Stimulated activated CD4-positive, alpha-beta T cell treated with anti-CD3 and anti-CD28 coated beads, TNF-alpha, amount 100 ng/mL, for 1 hour (primary cell): Measurements from ENCODE around the gene RBMS1.
A peak's percentile ranks its signal among the peaks of the same experiment; 100 is the strongest.

ENCODE experiments used
- DNase-seq, 3 donors: peaks; one replicate each; pipeline ENCODE4 v3.0.0-alpha.2; 2020; ENCODE audit warnings: low read depth in 3 of 3, low spot score in 1 of 3

RBMS1 gene

DNA sequence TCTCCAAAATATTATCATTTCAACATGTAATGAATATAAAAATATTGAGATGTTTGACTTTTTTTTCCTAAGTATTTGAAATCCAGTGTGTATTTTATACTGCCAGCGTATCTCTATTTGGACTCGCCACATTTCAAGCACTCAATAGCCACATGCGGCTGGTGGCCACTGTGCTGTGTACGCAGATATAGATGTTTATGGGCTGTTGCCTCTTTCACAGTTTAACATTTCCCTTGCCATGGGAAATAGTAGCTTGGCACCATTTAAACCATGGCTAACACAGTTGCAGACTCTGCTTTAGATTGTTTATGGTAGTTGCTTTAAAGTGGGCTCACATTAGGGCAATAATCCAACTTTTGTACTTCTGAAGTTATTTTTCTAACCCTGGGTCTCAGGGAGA, 157.0 kb downstream of the RBMS1 start:
- no peak for DNase-seq

- DNase-seq = no peak
These were observed 157.5 kb downstream of the RBMS1 start for GRCh38 chr2:160336105-160336504.

DNA sequence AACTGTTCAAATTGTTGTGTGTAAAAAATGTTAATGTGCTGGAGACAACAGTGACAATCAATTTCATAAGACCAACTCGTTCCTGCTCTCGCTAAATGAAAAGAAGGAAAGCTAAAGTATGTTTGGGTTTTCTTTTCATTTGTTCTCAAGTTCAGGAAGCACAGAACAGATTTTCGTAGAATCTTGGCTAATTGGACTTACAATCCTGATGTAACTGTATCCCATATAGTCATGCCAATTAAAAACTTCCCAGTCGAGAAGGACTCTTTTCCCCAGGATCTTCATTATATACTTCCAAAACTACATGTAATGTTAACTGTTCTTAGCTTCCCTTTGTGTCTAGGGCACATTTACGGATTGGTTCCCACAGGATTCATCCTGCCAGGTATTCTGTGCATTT, 158.2 kb downstream of the RBMS1 start:
- DNase-seq = no peak

DNA sequence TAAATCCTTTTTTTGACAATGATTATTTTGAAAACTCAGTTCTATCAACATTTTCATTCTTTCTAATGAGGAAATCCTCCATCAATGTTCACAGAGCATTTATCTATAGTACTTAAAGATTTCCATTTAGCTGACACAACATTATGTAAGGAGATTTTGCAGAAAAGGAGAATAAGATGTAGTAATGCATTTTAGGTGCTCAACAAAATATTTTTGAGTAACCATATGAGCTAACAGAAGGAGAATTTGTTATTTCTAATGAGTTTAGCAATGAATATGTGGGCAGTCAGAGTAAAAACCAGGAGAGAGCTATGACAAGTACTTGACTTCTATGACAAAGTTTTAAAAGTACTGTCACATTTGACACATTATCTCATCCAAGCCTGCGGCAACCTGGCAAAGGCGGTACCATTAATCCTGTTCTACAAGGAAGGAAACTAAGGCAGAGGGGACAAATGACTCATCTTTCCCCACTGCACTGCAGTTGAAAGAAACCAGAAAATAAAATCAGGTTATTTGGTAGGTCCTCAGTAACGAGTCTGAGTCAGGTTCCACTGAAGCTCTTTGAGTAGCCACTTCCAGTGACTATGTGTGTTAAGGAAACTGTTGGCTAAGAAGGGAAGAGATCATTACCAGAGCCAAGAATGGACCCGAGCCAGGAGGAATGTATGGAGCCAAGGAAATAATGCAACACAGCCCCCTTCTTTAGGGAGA, 159.4 kb downstream of the RBMS1 start:
- DNase-seq = no peak

- no peak for DNase-seq
These were observed 160.1 kb downstream of the RBMS1 start for GRCh38 chr2:160333324-160334027.

GRCh38 chr2:160332318-160332717, 161.3 kb downstream of the RBMS1 start:
- no peak for DNase-seq

DNA sequence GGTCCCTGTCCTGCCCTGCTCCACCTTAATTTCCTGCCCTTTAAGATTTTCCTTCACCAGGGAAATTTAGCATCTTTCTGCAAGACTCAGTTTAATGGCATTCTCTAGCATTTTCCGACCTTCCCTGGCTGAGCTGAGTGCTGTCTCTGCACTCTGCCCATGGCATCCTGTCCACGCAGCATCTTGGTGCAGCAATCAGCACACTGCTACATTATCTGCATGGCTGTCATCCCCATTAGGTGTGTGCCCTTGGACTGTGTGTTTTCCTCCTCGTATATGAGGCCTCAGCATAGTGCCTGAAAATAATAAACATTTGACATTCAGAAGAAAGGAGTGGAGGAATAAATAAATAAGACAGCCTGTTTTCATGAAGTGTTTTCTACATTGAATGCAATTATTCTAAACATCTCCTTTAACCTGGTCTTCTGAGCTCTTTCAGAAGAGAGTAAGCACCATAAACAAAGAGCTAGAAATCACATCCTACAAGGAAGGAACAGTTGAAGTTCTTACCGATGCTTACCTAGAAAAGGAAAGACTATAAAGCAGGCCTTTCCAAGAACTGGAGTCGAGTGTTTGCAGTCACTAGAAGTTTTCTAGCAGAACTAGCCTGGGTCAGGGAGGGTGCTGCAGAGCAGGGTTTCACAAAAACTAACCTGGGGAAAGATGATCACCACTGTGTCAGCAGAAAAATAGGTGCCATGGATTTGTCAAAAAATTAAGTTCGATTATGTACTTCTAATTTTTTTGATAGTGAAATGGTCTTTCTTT, 162.2 kb downstream of the RBMS1 start:
- DNase-seq = no peak

- DNase-seq = no peak
These were observed 164.6 kb downstream of the RBMS1 start for GRCh38 chr2:160328811-160329527.

- no peak for DNase-seq
These were observed 166.8 kb downstream of the RBMS1 start for GRCh38 chr2:160326786-160327185.

DNA sequence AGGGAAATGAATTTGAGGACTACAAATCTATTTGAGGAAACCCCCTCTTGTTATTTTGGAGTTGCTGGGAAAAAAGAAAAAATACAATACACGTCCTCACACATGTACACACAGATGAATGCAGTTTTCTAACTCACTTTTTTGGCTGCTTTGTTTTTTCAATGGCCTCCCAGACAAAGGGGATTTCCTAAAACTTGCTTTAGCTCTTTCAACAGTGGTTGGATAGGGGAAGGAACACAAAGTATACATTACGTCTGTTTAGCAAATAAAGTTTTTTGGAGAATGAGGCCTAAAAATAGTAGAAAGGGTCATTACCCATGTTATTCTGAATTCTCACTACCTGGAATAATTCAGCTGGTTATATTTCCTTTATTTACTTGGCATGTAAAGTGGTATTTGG, 168.2 kb downstream of the RBMS1 start:
- no peak for DNase-seq

- DNase-seq = no peak
These were observed 168.7 kb downstream of the RBMS1 start for GRCh38 chr2:160324917-160325316.

- DNase-seq = peak in 1 of 3 donors; percentile 31
These were observed 169.3 kb downstream of the RBMS1 start for GRCh38 chr2:160324161-160324800.

DNA sequence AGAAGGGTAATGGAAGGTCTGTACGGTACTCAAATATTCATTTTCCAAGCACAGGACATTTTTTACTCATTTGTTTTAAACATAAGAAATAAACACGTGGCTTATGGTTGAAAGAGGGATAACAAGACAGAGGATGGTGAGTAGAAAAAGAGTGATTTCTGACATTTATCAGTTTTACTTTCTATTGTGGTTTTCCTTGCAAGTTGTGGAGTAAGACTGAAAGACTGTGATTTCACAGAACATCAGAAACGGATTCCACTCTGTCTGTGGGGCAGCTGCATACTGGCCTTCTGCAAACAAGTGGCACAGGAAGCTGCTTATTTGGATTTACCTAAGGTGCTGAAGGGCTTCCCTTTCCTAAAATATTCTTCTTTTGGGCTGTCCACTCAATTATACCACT, 171.3 kb downstream of the RBMS1 start:
- DNase-seq = no peak

DNA sequence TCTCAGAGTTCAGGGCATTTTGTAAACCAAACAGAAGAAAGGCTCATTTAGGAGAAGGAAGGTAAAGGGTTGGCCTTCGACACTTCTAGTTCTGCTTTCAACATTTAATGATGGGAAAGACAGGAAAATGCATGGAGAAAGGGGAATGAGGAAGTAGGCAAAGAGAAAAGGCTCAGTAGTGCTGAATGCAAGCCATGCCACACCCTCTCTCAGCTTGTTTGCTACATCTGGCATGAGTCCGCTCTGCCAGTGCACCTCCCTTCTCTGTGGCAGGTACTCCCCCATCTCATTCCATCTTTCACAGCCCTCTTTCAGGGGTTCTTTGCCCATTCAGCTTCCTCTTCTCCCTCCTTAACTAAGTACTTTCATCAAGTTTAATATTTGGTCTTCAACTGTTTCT, 172.6 kb downstream of the RBMS1 start:
- no peak for DNase-seq

DNA sequence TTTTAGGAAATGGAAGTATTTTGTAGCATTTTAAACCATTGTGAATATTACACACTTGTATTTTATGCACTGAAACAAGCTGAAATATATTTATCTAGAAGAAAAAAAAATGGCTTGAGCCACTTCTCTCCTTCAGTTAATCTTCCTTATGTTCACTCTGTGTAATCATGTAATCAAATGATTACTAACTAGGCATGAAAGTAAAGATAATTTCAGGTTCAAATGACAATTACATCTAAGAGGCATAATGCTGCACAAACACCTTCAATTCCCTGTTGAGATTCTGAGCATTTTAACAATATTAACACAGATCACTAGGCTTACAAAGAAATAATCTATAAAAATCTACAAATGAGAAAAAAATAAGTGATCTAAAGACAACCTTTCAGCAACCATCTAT, 173.9 kb downstream of the RBMS1 start:
- no peak for DNase-seq

- no peak for DNase-seq
These were observed 175.4 kb downstream of the RBMS1 start for GRCh38 chr2:160318218-160318617.

DNA sequence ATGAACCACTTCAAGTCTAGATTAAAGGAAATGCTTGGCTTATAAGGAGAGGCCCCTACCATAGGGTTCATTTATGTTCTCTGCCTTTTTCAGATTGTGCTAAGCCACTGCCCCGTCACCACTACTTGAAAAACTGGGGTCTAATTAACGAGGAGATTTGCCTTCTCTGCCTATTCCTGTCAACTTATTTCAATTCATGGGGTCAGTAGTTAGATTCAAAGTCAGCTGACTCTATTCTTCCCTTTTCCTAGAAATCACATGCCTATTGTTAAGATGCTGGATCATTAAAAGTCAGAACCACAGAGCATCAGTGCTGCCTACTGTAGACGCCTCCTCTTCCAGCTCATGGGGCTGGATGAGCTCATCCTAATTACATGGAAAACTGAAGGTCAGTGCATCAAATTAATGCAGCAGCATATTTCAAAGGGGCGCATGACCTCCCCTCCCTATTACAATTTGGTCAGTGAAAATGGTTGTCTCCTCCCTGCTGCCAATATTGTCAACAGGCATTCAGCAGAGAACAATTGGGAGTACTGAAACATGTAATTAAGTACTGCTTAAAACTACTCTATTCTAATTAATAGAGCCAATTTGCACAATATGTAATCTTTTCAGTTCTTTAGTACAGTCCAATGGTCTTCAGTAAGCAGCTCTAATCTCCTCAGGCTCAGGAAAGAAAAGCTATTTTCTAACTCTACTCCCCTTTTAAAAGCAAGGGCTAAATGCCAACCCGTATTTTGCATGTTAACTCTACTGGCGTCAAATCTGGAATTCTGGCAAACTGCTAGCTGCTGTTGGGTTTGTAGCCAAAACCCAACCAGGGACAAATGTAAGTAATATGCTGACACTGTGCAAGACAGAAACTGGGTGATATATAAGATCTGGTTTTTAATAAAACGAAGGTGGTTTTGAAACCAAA, 176.2 kb downstream of the RBMS1 start:
- DNase-seq = no peak

DNA sequence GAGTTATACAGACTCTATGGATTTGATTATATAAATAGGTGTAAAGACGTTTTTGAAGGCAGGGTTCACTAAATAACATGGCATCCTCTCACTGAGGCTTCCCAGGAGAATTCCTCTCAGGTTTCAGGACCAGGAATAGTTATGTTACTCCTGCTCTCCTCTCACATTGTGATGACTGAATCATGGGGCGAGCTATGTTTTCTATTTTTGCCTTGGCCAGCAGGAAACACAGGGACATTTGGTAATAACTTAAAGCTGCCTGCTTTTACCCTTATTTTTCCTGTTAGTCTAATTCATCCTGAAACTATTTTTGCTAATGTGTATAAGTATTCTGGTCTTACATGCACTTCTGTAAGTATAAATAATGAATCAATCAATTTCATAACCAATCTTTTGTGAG, 178.3 kb downstream of the RBMS1 start:
- DNase-seq = no peak

DNA sequence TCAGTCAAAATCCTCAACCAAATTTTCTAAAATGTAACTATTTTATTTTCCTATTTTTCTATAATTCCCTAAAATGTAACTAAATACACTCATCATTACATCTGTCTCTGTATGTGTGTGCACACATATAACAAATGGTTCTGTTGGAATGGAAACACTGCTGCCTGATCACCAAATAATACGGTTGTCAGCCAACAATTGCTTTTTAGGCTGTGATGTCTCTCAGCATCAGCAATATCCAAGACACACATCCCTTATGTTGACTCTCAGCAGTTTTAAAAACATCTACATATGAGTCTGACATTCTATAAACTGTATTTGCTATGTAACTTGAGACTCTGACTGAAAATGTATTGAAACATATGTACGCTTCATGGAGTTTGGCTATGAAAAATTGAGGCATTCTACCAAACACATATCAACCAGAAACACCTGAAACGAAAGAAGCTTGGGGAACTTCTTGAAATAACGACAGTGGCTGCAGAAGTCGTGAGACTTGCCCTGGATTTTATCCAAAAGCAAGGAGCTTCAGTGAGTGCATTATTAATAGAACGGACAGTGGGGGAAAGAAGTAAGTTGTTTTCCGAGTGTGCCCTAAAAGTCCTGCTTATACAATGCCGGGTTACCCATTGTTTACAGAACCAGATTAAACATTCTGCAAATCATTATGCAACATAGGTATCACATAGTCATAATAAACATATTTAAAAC, 183.3 kb downstream of the RBMS1 start:
- no peak for DNase-seq
